HUES6 (cell line): ENCODE data around the gene WDFY4.

Experiments used
- H3K27ac ChIP-seq: 2 replicates; pipeline ENCODE4 v1.7.0; 2013; ENCODE audit warnings: low read depth, mild to moderate bottlenecking, low read length, inconsistent platforms
- H3K27me3 ChIP-seq: 2 replicates; pipeline ENCODE4 v1.6.1; 2013; ENCODE audit warnings: low read length; ENCODE audit not compliant: control insufficient read depth, insufficient read depth
- H3K36me3 ChIP-seq: 2 replicates; pipeline ENCODE4 v1.6.1; 2013; ENCODE audit warnings: low read length; ENCODE audit not compliant: control insufficient read depth, insufficient read depth
- H3K4me1 ChIP-seq: 2 replicates; pipeline ENCODE4 v1.6.1; 2013; ENCODE audit warnings: low read length; ENCODE audit not compliant: control insufficient read depth, insufficient read depth
- H3K4me3 ChIP-seq: 2 replicates; pipeline ENCODE4 v1.5.1; 2013; ENCODE audit warnings: low read depth, low read length
- H3K9ac ChIP-seq: one replicate; pipeline ENCODE4 v1.6.1; 2013; ENCODE audit warnings: mild to moderate bottlenecking, low read length
- H3K9me3 ChIP-seq: 2 replicates; pipeline ENCODE4 v1.6.1; 2013; ENCODE audit warnings: low read depth, low read length; ENCODE audit not compliant: control insufficient read depth, insufficient read depth

The WDFY4 gene

DNA sequence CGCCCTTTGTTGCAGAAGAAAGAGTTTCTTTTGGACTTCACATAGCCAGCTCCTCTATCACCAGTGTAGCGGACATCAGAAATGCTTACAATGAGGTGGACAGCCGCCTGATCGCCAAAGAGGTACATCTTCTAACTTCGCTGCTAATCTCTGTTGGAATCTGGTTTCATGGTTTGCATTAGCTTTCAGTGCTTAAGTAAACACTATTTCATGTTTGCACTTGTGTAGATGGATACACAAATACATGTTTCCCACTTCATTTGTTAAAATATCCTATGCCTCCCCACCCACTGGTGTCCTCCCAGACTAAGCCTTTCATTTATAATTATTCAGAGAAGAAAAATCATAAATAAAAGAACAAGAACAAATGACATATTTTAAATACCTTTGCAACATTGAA lies 103.9 kb downstream of the WDFY4 start:
- no peak overlapping the region for H3K9ac ChIP-seq
- no peak overlapping the region for H3K4me3 ChIP-seq
- no peaks in the 10 kb centered on the region for H3K36me3 ChIP-seq
- no peaks in the 10 kb centered on the region for H3K9me3 ChIP-seq
- H3K27me3 ChIP-seq, result peaks cover 4% of the 10 kb centered on the region; the same call in 1 of the 2 replicates
- no peaks in the 10 kb centered on the region for H3K4me1 ChIP-seq
- H3K27ac ChIP-seq, result no peak overlapping the region

DNA sequence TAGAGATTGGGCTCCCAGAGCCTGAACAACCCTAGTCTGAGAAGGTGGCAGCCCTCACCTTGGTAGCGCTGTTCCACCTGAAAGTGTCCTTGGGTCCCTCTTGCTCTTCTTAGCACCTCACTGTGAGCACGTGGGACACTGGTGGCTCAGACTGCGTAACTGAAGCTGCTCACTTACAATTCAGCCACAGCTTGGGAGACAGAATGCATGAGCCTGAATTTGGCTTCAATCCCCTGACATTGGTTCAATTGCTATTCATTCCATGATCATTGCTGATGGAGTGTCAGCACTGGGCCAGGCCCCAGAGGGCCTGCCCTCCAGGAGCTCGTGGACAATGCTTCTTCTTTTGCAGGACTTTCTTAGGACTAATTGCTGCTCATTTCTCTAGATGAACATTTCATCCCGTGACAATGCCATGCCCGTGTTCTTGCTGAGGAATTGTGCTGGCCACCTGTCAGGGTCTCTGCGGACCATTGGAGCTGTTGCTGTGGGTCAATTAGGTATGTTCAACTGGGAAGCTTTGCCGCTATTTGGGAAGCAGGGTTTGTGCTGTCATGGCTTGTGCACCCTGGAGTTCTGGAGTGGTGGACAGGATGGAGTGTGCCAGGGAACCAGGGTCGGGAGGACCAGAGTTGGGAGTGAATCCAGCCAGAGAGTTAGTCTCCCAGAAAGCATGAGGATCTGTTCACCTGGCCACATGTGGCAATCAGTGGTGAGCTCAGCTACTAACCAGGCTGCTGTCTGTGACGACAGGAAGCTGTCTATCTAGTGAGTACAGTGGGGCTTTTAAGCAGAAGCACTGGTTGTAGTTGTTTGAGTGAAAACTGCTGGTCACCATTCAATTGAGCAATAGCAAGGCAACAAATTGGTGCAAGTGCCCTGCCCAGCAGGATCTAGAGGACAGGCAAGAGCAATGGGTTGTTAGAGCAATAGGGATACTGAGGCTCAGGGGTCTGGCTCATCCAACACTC lies 105.1 kb downstream of the WDFY4 start:
- Histone ChIP-seq H3K27ac (no peak overlapping the region), H3K27me3 (peaks cover 7% of the 10 kb centered on the region; the same call in 1 of the 2 replicates), H3K9ac (no peak overlapping the region), H3K4me3 (no peak overlapping the region), H3K4me1 (no peaks in the 10 kb centered on the region), H3K36me3 (no peaks in the 10 kb centered on the region), H3K9me3 (no peaks in the 10 kb centered on the region)

DNA sequence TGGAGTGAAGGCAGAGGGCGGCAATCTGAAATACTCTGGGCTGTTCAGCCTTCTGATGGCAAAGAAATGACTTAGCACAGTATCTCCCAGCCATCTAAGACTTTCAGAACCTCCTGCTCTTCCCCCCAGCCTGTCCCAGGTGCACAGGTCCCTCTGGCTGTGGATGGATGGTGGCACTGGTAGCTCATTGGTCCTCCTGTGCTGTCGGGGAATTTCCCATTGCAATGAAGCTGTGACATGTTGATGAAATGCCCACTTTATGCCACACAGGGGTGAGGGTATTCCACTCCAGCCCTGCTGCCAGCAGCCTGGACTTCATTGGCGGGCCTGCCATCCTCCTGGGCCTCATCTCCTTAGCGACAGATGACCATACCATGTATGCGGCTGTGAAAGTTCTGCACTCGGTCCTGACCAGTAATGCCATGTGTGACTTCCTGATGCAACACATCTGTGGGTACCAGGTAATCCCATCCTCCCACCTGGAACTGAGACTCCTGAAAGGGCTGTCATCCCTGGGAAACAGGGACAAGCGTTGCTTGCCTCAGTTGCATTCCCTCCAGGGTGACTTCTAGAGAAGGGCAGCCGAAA lies 105.9 kb downstream of the WDFY4 start:
- no peak overlapping the region for H3K9ac ChIP-seq
- H3K9me3 ChIP-seq, result no peaks in the 10 kb centered on the region
- H3K4me1 ChIP-seq, result no peaks in the 10 kb centered on the region
- no peak overlapping the region for H3K27ac ChIP-seq
- peaks cover 7% of the 10 kb centered on the region; the same call in 1 of the 2 replicates for H3K27me3 ChIP-seq
- no peak overlapping the region for H3K4me3 ChIP-seq
- H3K36me3 ChIP-seq, result no peaks in the 10 kb centered on the region

DNA sequence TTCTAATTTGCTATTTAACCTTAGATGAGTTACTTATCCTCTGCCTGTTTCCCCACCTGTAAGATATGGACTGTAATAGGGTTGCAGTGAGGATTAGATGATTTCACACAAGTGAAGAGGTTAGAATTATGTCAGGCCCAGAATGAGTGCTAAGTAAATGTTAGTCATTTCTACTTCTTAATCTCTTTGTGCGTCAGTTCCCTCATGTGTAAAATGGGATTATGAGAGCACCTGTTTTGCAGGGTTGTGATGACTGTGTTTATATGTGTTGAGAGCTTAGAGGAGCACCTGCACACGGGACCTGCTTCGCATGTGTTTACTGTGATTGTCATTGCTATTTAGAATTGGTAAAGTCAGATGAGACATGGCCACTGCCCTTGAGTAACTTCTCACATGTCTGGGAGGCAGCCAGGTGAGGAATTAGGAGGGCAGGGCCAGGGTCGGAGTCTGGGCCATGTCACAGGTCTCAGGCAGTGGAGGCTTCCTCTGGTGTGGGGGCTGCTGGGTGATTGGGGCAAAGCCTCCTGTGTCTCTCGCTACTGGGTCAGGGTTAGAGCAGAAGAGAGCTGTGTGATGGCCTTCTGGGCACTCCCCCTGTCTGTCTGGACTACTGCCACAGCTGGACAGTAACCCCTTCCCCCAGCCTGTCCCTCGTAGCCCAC lies 106.7 kb downstream of the WDFY4 start:
- no peaks in the 10 kb centered on the region for H3K36me3 ChIP-seq
- H3K27me3 ChIP-seq, result peaks cover 7% of the 10 kb centered on the region; the same call in 1 of the 2 replicates
- H3K4me3 ChIP-seq, result no peak overlapping the region
- no peak overlapping the region for H3K9ac ChIP-seq
- no peak overlapping the region for H3K27ac ChIP-seq
- no peaks in the 10 kb centered on the region for H3K4me1 ChIP-seq
- no peaks in the 10 kb centered on the region for H3K9me3 ChIP-seq

DNA sequence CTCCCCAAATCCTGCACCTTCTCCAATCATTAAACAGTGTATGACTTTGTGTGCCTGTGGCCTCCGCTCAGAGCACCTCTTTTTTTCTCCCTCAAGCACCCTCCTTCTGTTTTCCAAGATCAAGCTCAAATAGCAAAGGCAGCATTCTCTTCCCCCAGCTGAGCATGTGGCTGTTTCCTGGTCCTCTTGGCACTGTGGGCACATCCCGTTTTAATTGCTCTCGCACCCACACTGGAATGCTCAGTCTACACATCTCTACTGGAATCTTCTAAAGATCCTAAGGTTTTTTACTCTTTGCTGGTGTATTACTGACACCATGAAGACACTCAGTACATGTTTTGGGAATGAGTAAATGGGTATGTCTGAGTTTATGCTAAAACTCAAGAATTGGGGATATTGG lies 107.4 kb downstream of the WDFY4 start:
- no peaks in the 10 kb centered on the region for H3K36me3 ChIP-seq
- no peak overlapping the region for H3K9ac ChIP-seq
- H3K4me1 ChIP-seq, result no peaks in the 10 kb centered on the region
- no peaks in the 10 kb centered on the region for H3K9me3 ChIP-seq
- no peak overlapping the region for H3K27ac ChIP-seq
- no peak overlapping the region for H3K4me3 ChIP-seq
- H3K27me3 ChIP-seq, result peaks cover 7% of the 10 kb centered on the region; the same call in 1 of the 2 replicates

DNA sequence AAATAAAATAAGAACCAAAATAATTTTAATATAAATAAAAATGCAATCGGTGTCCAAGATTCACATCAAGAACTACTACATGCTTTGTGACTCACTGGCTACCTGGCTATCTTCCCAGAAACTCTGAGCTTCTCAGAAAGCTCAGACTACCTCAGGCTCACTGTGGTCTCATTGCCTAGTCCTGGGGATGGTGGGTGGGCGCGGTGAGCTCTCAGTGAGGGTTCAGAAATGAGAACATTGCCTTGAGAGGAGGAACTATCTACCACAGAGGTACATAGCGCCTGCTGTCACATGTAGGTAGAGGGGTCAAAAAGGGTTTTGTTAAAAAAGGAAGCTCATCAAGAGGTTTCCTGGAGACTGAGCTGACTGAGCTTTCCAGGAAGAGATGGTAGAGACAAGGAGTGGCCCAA lies 108.0 kb downstream of the WDFY4 start:
- Histone ChIP-seq H3K27me3 (peaks cover 7% of the 10 kb centered on the region; the same call in 1 of the 2 replicates), H3K9ac (no peak overlapping the region), H3K9me3 (no peaks in the 10 kb centered on the region), H3K4me3 (no peak overlapping the region), H3K4me1 (no peaks in the 10 kb centered on the region), H3K27ac (no peak overlapping the region), H3K36me3 (no peaks in the 10 kb centered on the region)

DNA sequence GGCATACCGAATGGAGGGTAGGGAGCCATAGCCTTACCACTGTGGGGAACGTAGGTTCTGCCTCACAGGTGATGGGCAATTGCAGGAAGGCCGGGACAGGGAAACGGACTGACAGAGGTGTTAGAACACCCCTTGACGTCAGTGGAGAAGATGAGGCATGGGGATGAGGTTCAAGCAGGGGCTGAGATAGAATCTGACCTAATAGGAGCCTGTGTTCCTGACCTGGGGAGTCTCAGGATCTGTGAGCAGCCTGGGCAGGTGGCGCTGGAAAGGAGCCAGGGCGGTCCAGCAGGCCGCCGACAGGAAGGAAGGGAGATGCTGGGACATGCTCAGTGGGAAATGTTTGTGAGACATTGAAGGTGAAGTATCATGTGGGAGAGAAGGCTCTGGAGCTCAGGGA lies 109.4 kb downstream of the WDFY4 start:
- Histone ChIP-seq H3K27me3 (peaks cover 7% of the 10 kb centered on the region; the same call in 1 of the 2 replicates), H3K36me3 (no peaks in the 10 kb centered on the region), H3K9ac (no peak overlapping the region), H3K4me3 (no peak overlapping the region), H3K27ac (no peak overlapping the region), H3K9me3 (no peaks in the 10 kb centered on the region), H3K4me1 (no peaks in the 10 kb centered on the region)

DNA sequence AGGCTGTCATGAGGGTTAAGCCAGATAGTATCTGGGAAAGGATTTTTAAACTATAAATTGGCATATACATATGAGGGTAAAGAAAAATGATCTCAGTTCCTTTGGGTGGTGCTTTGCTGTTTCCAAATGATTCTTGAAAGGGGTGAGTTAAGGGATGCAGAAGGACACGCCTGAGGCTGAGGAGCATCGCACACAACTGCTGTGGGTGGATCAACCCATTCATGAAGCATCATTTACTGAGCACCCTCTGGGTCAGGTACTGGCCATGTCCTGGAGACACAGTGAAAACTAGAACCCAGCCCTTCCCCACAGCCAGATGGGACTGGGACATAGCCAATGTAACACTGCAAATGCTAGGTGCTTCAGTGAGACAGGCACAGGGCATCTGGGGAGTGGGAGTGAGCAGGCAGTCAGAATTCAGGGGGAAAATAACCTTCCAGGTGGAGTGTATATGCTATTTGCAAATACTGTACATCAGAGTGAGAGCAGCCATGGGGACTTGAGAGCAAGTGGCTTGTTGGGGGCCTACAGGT lies 112.1 kb downstream of the WDFY4 start:
- no peak overlapping the region for H3K27ac ChIP-seq
- H3K4me3 ChIP-seq, result no peak overlapping the region
- H3K36me3 ChIP-seq, result no peaks in the 10 kb centered on the region
- H3K9ac ChIP-seq, result no peak overlapping the region
- H3K27me3 ChIP-seq, result peaks cover 3% of the 10 kb centered on the region; the same call in 1 of the 2 replicates
- no peaks in the 10 kb centered on the region for H3K9me3 ChIP-seq
- H3K4me1 ChIP-seq, result no peaks in the 10 kb centered on the region

DNA sequence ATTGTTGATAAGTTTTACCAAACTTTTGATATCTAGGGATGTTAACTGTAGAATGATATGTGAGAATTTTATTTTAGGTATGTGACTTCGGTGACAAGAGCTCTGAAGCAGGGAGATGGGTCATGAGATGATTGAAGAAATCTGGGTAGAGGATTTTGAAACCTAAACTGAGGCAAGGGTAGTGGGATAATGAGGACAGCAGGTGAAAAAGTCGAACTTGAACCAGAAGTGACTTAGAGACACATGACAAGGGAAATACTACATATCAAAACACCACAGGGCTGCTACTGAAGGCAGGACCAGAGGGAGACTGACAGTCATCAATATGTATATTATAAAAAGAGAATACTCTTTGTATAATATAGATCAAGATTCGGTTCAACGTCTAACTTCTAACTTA lies 113.2 kb downstream of the WDFY4 start:
- H3K27ac ChIP-seq, result no peak overlapping the region
- no peaks in the 10 kb centered on the region for H3K4me1 ChIP-seq
- H3K36me3 ChIP-seq, result no peaks in the 10 kb centered on the region
- H3K9ac ChIP-seq, result no peak overlapping the region
- no peak overlapping the region for H3K4me3 ChIP-seq
- H3K9me3 ChIP-seq, result no peaks in the 10 kb centered on the region
- H3K27me3 ChIP-seq, result peaks cover 3% of the 10 kb centered on the region; the same call in 1 of the 2 replicates

DNA sequence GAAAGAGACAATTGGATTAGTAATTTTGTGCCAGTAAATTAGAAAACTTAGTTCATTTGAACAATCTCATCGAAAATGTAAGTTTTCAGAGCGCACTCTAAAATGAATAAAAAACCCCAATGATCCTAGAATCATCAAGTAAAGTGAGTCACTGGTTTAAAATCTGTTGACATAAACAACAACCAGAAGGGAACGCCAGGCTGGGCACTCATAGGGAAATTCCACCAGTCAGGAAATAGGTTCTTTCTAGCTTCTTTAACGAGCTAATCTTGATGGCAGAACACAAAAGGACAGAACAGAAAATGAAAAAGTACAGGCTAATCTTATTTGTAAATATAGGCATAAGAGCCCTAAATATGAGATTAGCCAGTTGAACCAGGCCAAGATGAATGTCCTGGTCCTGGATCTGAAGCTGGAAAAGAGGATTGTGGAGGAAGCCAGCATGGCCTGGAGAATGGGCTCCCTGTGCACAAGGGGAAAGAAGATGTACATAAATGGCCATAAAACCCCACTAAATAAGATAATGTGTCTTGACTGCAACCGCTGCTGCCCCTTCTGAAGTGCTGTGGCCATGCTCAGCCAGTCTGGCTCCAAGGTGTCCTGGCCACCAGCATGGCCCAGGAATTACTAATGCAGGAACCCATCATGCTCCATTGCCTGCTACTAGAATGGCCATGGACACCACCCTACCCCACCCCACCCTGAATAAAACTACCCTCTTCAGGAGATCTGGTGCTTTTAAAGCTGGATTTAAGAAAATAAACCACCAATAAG lies 114.0 kb downstream of the WDFY4 start:
- no peaks in the 10 kb centered on the region for H3K9me3 ChIP-seq
- H3K9ac ChIP-seq, result no peak overlapping the region
- H3K27ac ChIP-seq, result no peak overlapping the region
- H3K36me3 ChIP-seq, result no peaks in the 10 kb centered on the region
- H3K4me3 ChIP-seq, result no peak overlapping the region
- peaks cover 4% of the 10 kb centered on the region; the same call in 1 of the 2 replicates for H3K4me1 ChIP-seq
- peaks cover 3% of the 10 kb centered on the region; the same call in 1 of the 2 replicates for H3K27me3 ChIP-seq
